Transverse colon (tissue), 4 donors: ENCODE data around the gene UGT2A1. TPM values are rescaled to one million over a fixed set of nuclear protein-coding genes. Genes with fewer than 3 reads are reported as not detected.
"Not testable (repeated sequence)": the region's sequence is repeated elsewhere in the genome, so short reads cannot be mapped to it uniquely, and the experiment has no call there.

Source experiments
- DNase-seq: peaks from one replicate; pipeline ENCODE4 v3.0.0-alpha.2; 2019
- H3K27ac ChIP-seq, 4 donors: fragments of 200-600 bp; sonication (generic); 2 replicates each; pipeline ENCODE4 v1.5.1; 2016 to 2018; ENCODE audit warnings: inconsistent platforms in 4 of 4
- H3K27me3 ChIP-seq: fragments of 200-600 bp; sonication (generic); 2 replicates; pipeline ENCODE4 v1.5.1; 2017; ENCODE audit warnings: inconsistent platforms
- H3K36me3 ChIP-seq, 4 donors: fragments of 200-600 bp; sonication (generic); 2 replicates each; pipeline ENCODE4 v1.5.1; 2017 to 2019; ENCODE audit warnings: inconsistent platforms in 4 of 4
- H3K4me1 ChIP-seq, 4 donors: fragments of 200-600 bp; sonication (generic); 2 replicates each; pipeline ENCODE4 v1.5.1; 2017 to 2020; ENCODE audit warnings: inconsistent platforms in 4 of 4
- H3K4me3 ChIP-seq, 4 donors: fragments of 200-600 bp; sonication (generic); 1 replicate in 1 of 4; 2 replicates in 3 of 4; pipeline versions ENCODE4 v1.5.1 to v1.6.1; 2017 to 2019; ENCODE audit warnings: inconsistent platforms in 4 of 4
- H3K9me3 ChIP-seq, 2 donors: fragments of 200-600 bp; sonication (generic); 2 replicates each; pipeline ENCODE4 v1.5.1; 2017 to 2019; ENCODE audit warnings: inconsistent platforms in 2 of 2
- CTCF ChIP-seq, 5 experiments: fragments of 200-600 bp in 3 of 5; fragments of 450-650 bp in 2 of 5; sonication (generic) in 3 of 5; IDR thresholded peaks; 1 replicate in 2 of 5; 2 replicates in 3 of 5; pipeline ENCODE4 v1.5.1; 2016 to 2017; ENCODE audit warnings: antibody characterized with exemption in 5 of 5, inconsistent platforms in 3 of 5, mild to moderate bottlenecking in 2 of 5, moderate library complexity in 1 of 5
- EP300 ChIP-seq: sonication (generic); formaldehyde crosslinking; IDR thresholded peaks from one replicate; pipeline ENCODE4 v1.6.1; 2017; ENCODE audit warnings: antibody characterized with exemption, low read depth
- POLR2A ChIP-seq: fragments of 450-650 bp; IDR thresholded peaks from one replicate; pipeline ENCODE4 v1.6.1; 2016; ENCODE audit warnings: antibody characterized with exemption, mild to moderate bottlenecking, moderate library complexity
- POLR2AphosphoS5 ChIP-seq, 3 donors: sonication (generic); formaldehyde crosslinking; IDR thresholded peaks; one replicate each; pipeline ENCODE4 v1.6.1; 2016; ENCODE audit warnings: antibody characterized with exemption in 3 of 3
- WGBS, 2 donors: methylation state at CpG; one replicate each; pipeline ENCODE4 v1.1.5; 2018; ENCODE audit warnings: low coverage in 1 of 2; 5-methylcytosine and 5-hydroxymethylcytosine counted together
- in situ Hi-C, 4 donors: fragments of 200-750 bp; cut with MboI; loops; one replicate each; pipeline versions ENCODE4 v1.15.0 to v1.15.1; 2017; ENCODE audit warnings: low sequenced_read_pairs in 3 of 4, low pct_ligation_motif_present in 1 of 4, low pct_unique_long_range_greater_than_20kb in 1 of 4
- intact Hi-C: fragments of 100-400 bp; cut with DNase I; formaldehyde crosslinking; loops from one replicate; pipeline ENCODE4 v1.15.1; 2023; ENCODE audit warnings: low total_unique reads
- total RNA-seq, 4 donors: library from RNA; depleted of rRNA; stranded (reverse); fragments of >200 nt; gene quantifications; one replicate each; pipeline ENCODE4 v1.1.0, GENCODE V29; 2016

The UGT2A1 gene
- total RNA-seq, 4 donors from 2014 or later, result not detected

GRCh38 chr4:69689599-69689998, 36.6 kb upstream of the UGT2A1 start:
- no peaks in the 10 kb centered on the region for H3K9me3 ChIP-seq
- H3K27me3 ChIP-seq, result no peaks in the 10 kb centered on the region
- WGBS, 2 donors, result 0% methylated on average over 1 of the region's 1 CpG
- no peak overlapping the region for H3K4me3 ChIP-seq
- intact Hi-C loops (no loop called here), in situ Hi-C loops (loop anchor here (10.0 to 25.0 kb wide), 5 partner anchors 123 to 823 kb away; partner anchors contain the start of genes AMTN (in 2 of the 4) and ODAM (in 2 of the 4))
- H3K4me1 ChIP-seq, result peaks cover 0 to 6% (median 2%) of the 10 kb centered on the region in 4 donors
- no peaks in the 10 kb centered on the region for H3K36me3 ChIP-seq
- H3K27ac ChIP-seq, result no peak overlapping the region
- DNase-seq, result no peak
- TF ChIP-seq CTCF (IDR thresholded peaks at IDR 0.05), result peak; percentile 50 to 62 (median 57)
- TF ChIP-seq EP300, result no peak
- no peak for TF ChIP-seq POLR2A

- H3K4me1 ChIP-seq, result peaks cover 0 to 3% (median 1%) of the 10 kb centered on the region in 4 donors
- intact Hi-C loops, result no loop called here
- DNase-seq, result no peak
- H3K9me3 ChIP-seq, result no peaks in the 10 kb centered on the region
- TF ChIP-seq EP300, result no peak
- in situ Hi-C loops, result loop anchor here (10.0 to 25.0 kb wide), 5 partner anchors 127 to 827 kb away; partner anchors contain the start of genes AMTN (in 2 of the 4) and ODAM (in 2 of the 4)
- H3K27me3 ChIP-seq, result no peaks in the 10 kb centered on the region
- WGBS, 2 donors, result 55 to 59% methylated on average over 4 of the region's 4 CpGs
- H3K36me3 ChIP-seq, result no peaks in the 10 kb centered on the region
- H3K27ac ChIP-seq, result no peak overlapping the region
- no peak overlapping the region for H3K4me3 ChIP-seq
Observed at GRCh38 chr4:69684804-69685203, 31.8 kb upstream of the UGT2A1 start.

GRCh38 chr4:69668680-69669079, 15.6 kb upstream of the UGT2A1 start:
- no peaks in the 10 kb centered on the region for H3K36me3 ChIP-seq
- no peaks in the 10 kb centered on the region for H3K9me3 ChIP-seq
- H3K27ac ChIP-seq, result no peak overlapping the region
- H3K4me3 ChIP-seq, result no peak overlapping the region
- H3K4me1 ChIP-seq, result no peaks in the 10 kb centered on the region
- H3K27me3 ChIP-seq, result no peaks in the 10 kb centered on the region
- in situ Hi-C loops (no loop called here), intact Hi-C loops (no loop called here)
- no peak for TF ChIP-seq POLR2AphosphoS5 (IDR thresholded peaks at IDR 0.05)
- TF ChIP-seq EP300, result no peak
- no peak for TF ChIP-seq POLR2A
- TF ChIP-seq CTCF (IDR thresholded peaks at IDR 0.05), result no peak
- no peak for DNase-seq

GRCh38 chr4:69664009-69664408, 11.0 kb upstream of the UGT2A1 start:
- WGBS, 2 donors, result 86 to 90% methylated on average over 6 to 22 of the region's 22 CpGs
- H3K27ac ChIP-seq, DNase-seq, H3K36me3 ChIP-seq, H3K4me1 ChIP-seq, H3K9me3 ChIP-seq, H3K27me3 ChIP-seq, intact Hi-C loops, H3K4me3 ChIP-seq, in situ Hi-C loops: not testable (repeated sequence)

- H3K36me3 ChIP-seq, H3K9me3 ChIP-seq, H3K27ac ChIP-seq, intact Hi-C loops, H3K4me1 ChIP-seq, DNase-seq, H3K4me3 ChIP-seq, in situ Hi-C loops, H3K27me3 ChIP-seq: not testable (repeated sequence)
- 54% methylated on average over 4 of the region's 4 CpGs; no CpG with 5 or more reads in 1 of the 2 donors for WGBS, 2 donors
Observed at GRCh38 chr4:69661130-69661803, 8.2 kb upstream of the UGT2A1 start.

GRCh38 chr4:69658133-69658532, 5.1 kb upstream of the UGT2A1 start:
- no peaks in the 10 kb centered on the region for H3K9me3 ChIP-seq
- intact Hi-C loops, result no loop called here
- H3K4me3 ChIP-seq, result no peak overlapping the region
- no peaks in the 10 kb centered on the region for H3K36me3 ChIP-seq
- DNase-seq, result no peak
- H3K27me3 ChIP-seq, result no peaks in the 10 kb centered on the region
- 79% methylated on average over 8 of the region's 12 CpGs; no CpG with 5 or more reads in 1 of the 2 donors for WGBS, 2 donors
- in situ Hi-C loops, result no loop called here
- no peaks in the 10 kb centered on the region for H3K4me1 ChIP-seq
- TF ChIP-seq EP300 (no peak), CTCF (IDR thresholded peaks at IDR 0.05) (no peak), POLR2A (no peak), POLR2AphosphoS5 (IDR thresholded peaks at IDR 0.05) (no peak)
- H3K27ac ChIP-seq, result no peak overlapping the region
